HepG2 (cell line): ENCODE measurements around the gene SPINDOC. TPM values are rescaled to one million over a fixed set of nuclear protein-coding genes. Genes with fewer than 3 reads are reported as not detected.

Source experiments
- CSRNP2 ChIP-seq: sonication (generic); formaldehyde crosslinking; conservative IDR thresholded peaks from 2 replicates; pipeline ENCODE4 v1.8.0; 2022; ENCODE audit warnings: low read depth, missing genetic modification reagents
- KDM2A ChIP-seq: sonication (generic); formaldehyde crosslinking; IDR thresholded peaks from 2 replicates; pipeline ENCODE4 v1.4.0; 2020; ENCODE audit warnings: low read depth, missing genetic modification reagents, borderline replicate concordance
- KDM6A ChIP-seq: IDR thresholded peaks from 2 replicates; pipeline ENCODE4 v1.6.1; 2016; ENCODE audit warnings: low read depth
- LBX2 ChIP-seq: sonication (generic); formaldehyde crosslinking; IDR thresholded peaks from 2 replicates; pipeline ENCODE4 v1.5.0; 2020; ENCODE audit warnings: missing genetic modification reagents, mild to moderate bottlenecking, borderline replicate concordance
- MAFG ChIP-seq: sonication (generic); formaldehyde crosslinking; IDR thresholded peaks from 2 replicates; pipeline ENCODE4 v1.5.1; 2020; ENCODE audit warnings: mild to moderate bottlenecking, missing genetic modification reagents
- MTA1 ChIP-seq: sonication (generic); formaldehyde crosslinking; IDR thresholded peaks from 2 replicates; pipeline ENCODE4 v1.4.0; 2020; ENCODE audit warnings: missing genetic modification reagents, mild to moderate bottlenecking, borderline replicate concordance
- SOX6 ChIP-seq, 2 experiments: fragments of 450-650 bp in 1 of 2; sonication (generic) in 1 of 2; formaldehyde crosslinking in 1 of 2; IDR thresholded peaks; 2 replicates each; pipeline versions ENCODE4 v1.4.0 to v1.6.1; 2017 to 2020; ENCODE audit warnings: antibody characterized with exemption in 1 of 2, mild to moderate bottlenecking in 1 of 2, missing genetic modification reagents in 1 of 2
- TFAP4 ChIP-seq: sonication (generic); IDR thresholded peaks from 2 replicates; pipeline ENCODE4 v1.6.1; 2016; ENCODE audit warnings: low read depth, borderline replicate concordance
- THAP7 ChIP-seq: sonication (generic); formaldehyde crosslinking; IDR thresholded peaks from 2 replicates; pipeline ENCODE4 v1.8.1; 2023; ENCODE audit warnings: mild to moderate bottlenecking, missing genetic modification reagents
- USF2 ChIP-seq, 2 experiments: sonication (generic) in 1 of 2; formaldehyde crosslinking in 1 of 2; IDR thresholded peaks; 2 replicates each; pipeline versions ENCODE4 v1.5.1 to v1.6.1; 2011 to 2020; ENCODE audit warnings: borderline replicate concordance in 1 of 2, low read depth in 1 of 2, low read length in 1 of 2, mild to moderate bottlenecking in 1 of 2, missing genetic modification reagents in 1 of 2, moderate library complexity in 1 of 2
- XBP1 ChIP-seq: sonication (generic); formaldehyde crosslinking; IDR thresholded peaks from 2 replicates; pipeline ENCODE4 v1.5.0; 2020; ENCODE audit warnings: missing genetic modification reagents
- ZNF230 ChIP-seq: sonication (generic); formaldehyde crosslinking; IDR thresholded peaks from 2 replicates; pipeline ENCODE4 v1.4.0; 2020; ENCODE audit warnings: mild to moderate bottlenecking, missing genetic modification reagents
- ZNF879 ChIP-seq: sonication (generic); formaldehyde crosslinking; IDR thresholded peaks from 2 replicates; pipeline ENCODE4 v1.8.1; 2023; ENCODE audit warnings: missing genetic modification reagents
- polyA plus RNA-seq, 8 experiments: library from polyadenylated mRNA; depleted of rRNA in 3 of 8; stranded (reverse) in 7 of 8; unstranded in 1 of 8; fragments of >200 nt; fragmentation: Illumina TruSeq in 4 of 8; extraction: Trizol in 4 of 8; gene quantifications; 2 replicates each; pipeline versions ENCODE4 v1.2.1 to v1.2.3, GENCODE V29; 2011 to 2016; ENCODE audit warnings: low read depth in 4 of 8, missing spikeins in 1 of 8, mixed read lengths in 1 of 8; ENCODE audit not compliant: insufficient read depth in 1 of 8
- total RNA-seq, 5 experiments: library from RNA; depleted of rRNA; stranded (reverse); fragments of >200 nt; fragmentation: Illumina TruSeq; extraction: Trizol; gene quantifications; 2 replicates each; pipeline ENCODE4 v1.2.3, GENCODE V29; 2016; ENCODE audit warnings: low read depth in 1 of 5

Gene SPINDOC
- total and polyA plus RNA-seq, 2 of the 13 experiments (the other 11 are each of a cell fraction or from before 2014, with no cell fraction given), result 21.4 to 29.9 TPM

- TF ChIP-seq TFAP4 (no peak), USF2 (IDR thresholded peaks at IDR 0.05; ENCODE audit: low read depth, low read length) (no peak), USF2 (CRISPR knock-in tag; IDR thresholded peaks at IDR 0.05; ENCODE audit: borderline replicate concordance) (no peak), LBX2 (CRISPR knock-in tag) (no peak), SOX6 (IDR thresholded peaks at IDR 0.05) (no peak), SOX6 (CRISPR knock-in tag; IDR thresholded peaks at IDR 0.05) (no peak), KDM2A (CRISPR knock-in tag) (peak; percentile 15; the same call in 1 of the 2 replicates), ZNF230 (no peak), THAP7 (CRISPR knock-in tag) (0 out of 2 replicates have a peak, but pooled peaks have one; percentile 25), MTA1 (CRISPR knock-in tag) (peak; percentile 39; the same call in 1 of the 2 replicates), KDM6A (no peak), XBP1 (no peak), ZNF879 (CRISPR knock-in tag) (0 out of 2 replicates have a peak, but pooled peaks have one; percentile 26), CSRNP2 (no peak), MAFG (CRISPR knock-in tag) (0 out of 2 replicates have a peak, but pooled peaks have one; percentile 24)
These were observed 44.1 kb upstream of the SPINDOC start (continued) for GRCh38 chr11:63769042-63769713.
